HL-60 (cell line): ENCODE measurements around the gene MSGN1.

Experiments
- DNase-seq, 2 experiments: peaks; one replicate each; pipeline ENCODE4 v3.0.0-alpha.2; 2010 to 2020; ENCODE audit warnings: low read depth in 1 of 2, low spot score in 1 of 2
- H3K27ac ChIP-seq: fragments of 250-450 bp; sonication (Bioruptor Pico); replicated peaks from 2 replicates; pipeline ENCODE4 v1.5.1; 2020; ENCODE audit warnings: mild to moderate bottlenecking, moderate library complexity
- H3K27me3 ChIP-seq: fragments of 250-450 bp; sonication (Bioruptor Pico); 2 replicates; pipeline ENCODE4 v1.5.1; 2021; ENCODE audit warnings: mild to moderate bottlenecking, moderate library complexity; ENCODE audit not compliant: insufficient read depth, poor library complexity, severe bottlenecking
- H3K4me3 ChIP-seq: replicated peaks from 2 replicates; pipeline ENCODE4 v1.5.1; 2011; ENCODE audit warnings: mild to moderate bottlenecking, control low read depth, low read length; ENCODE audit not compliant: insufficient read depth
- CTCF ChIP-seq: IDR thresholded peaks from one replicate; pipeline ENCODE4 v1.5.1; 2011; ENCODE audit warnings: low read length, control low read depth, inconsistent platforms; ENCODE audit not compliant: insufficient read depth
- GABPA ChIP-seq: IDR thresholded peaks from 2 replicates; pipeline ENCODE4 v1.6.1; 2012; ENCODE audit warnings: low read depth
- POLR2AphosphoS5 ChIP-seq: IDR thresholded peaks from 2 replicates; pipeline ENCODE4 v1.6.1; 2012; ENCODE audit warnings: low read depth
- REST ChIP-seq: IDR thresholded peaks from 2 replicates; pipeline ENCODE4 v1.6.1; 2012; ENCODE audit warnings: low read depth; ENCODE audit not compliant: insufficient replicate concordance
- SPI1 ChIP-seq: IDR thresholded peaks from 2 replicates; pipeline ENCODE4 v1.6.1; 2012; ENCODE audit warnings: low read depth, mild to moderate bottlenecking, borderline replicate concordance

MSGN1 gene

DNA sequence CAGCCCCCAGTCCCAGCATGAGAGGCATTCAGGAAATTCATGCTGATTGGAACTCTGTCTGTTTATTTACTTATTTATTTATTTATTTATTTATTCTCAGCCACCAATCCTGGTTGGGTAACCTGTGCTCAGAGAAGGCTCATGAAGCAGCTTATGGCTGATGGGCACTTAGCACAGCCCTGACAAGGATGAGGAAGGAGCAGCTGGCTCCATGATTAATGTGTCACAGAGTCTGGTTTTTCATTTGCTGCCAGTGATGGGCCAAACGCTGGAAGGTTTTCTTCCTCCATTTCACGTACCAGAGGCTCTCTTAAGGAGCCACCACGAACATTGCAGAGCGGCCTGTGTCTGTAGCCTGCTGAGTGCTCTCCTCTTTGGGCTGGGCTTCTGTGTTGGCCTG, 33.9 kb downstream of the MSGN1 start:
- TF ChIP-seq REST, result no peak
- TF ChIP-seq CTCF, result no peak
- TF ChIP-seq GABPA, result no peak
- no peak for TF ChIP-seq POLR2AphosphoS5
- no peak for TF ChIP-seq SPI1
- no peaks in the 10 kb centered on the region for H3K27me3 ChIP-seq
- H3K27ac ChIP-seq, result no peak overlapping the region
- DNase-seq, result no peak
- H3K4me3 ChIP-seq, result no peak overlapping the region

- H3K27ac ChIP-seq, result no peak overlapping the region
- H3K4me3 ChIP-seq, result no peak overlapping the region
- TF ChIP-seq REST (no peak), CTCF (peak; percentile 78), POLR2AphosphoS5 (no peak)
- H3K27me3 ChIP-seq, result no peaks in the 10 kb centered on the region
- peak in 1 of 2 experiments; percentile 35 for DNase-seq
These were observed 35.7 kb downstream of the MSGN1 start for GRCh38 chr2:17851731-17852585.

- H3K27me3 ChIP-seq, result no peaks in the 10 kb centered on the region
- no peak for DNase-seq
- no peak overlapping the region for H3K27ac ChIP-seq
- H3K4me3 ChIP-seq, result no peak overlapping the region
- TF ChIP-seq SPI1, result no peak
- peak; percentile 13 for TF ChIP-seq REST
These were observed 37.5 kb downstream of the MSGN1 start for GRCh38 chr2:17853799-17854198.
